ENCODE measurements around the gene ARL2BP. TPM values are rescaled to one million over a fixed set of nuclear protein-coding genes. Genes with fewer than 3 reads are reported as not detected.
A peak's percentile ranks its signal among the peaks of the same experiment; 100 is the strongest.

ARL2BP gene
- total and polyA plus RNA-seq, 9 of the 15 experiments (the other 6 are each of a cell fraction or from before 2014, with no cell fraction given): 16.7 to 41.8 (median 27.2) TPM

GRCh38 chr16:57244767-57245471 is at the start of gene ARL2BP (continued):
- TF ChIP-seq SMARCC2 (IDR thresholded peaks at IDR 0.05; ENCODE audit: low read depth) (no peak), ZNF174 (CRISPR knock-in tag; IDR thresholded peaks at IDR 0.05) (no peak), ZNF232 (CRISPR knock-in tag; IDR thresholded peaks at IDR 0.05) (no peak), MEIS2 (IDR thresholded peaks at IDR 0.05; ENCODE audit: partially characterized antibody) (peak; percentile 77), TAF1 (IDR thresholded peaks at IDR 0.05; ENCODE audit: control insufficient read depth, extremely low read depth, insufficient read depth, low read length, severe bottlenecking) (peak; percentile 59), KHSRP (IDR thresholded peaks at IDR 0.05) (no peak), ZFP30 (CRISPR knock-in tag; IDR thresholded peaks at IDR 0.05; ENCODE audit: borderline replicate concordance) (no peak), ZNF143 (CRISPR knock-in tag; IDR thresholded peaks at IDR 0.05) (no peak), CBX5 (IDR thresholded peaks at IDR 0.05; ENCODE audit: borderline replicate concordance, low read depth) (no peak), PTBP1 (IDR thresholded peaks at IDR 0.05; ENCODE audit: low read depth, low read length) (no peak), ZNF583 (CRISPR knock-in tag; IDR thresholded peaks at IDR 0.05) (no peak), EHMT2 (IDR thresholded peaks at IDR 0.05) (no peak), ZMIZ1 (IDR thresholded peaks at IDR 0.05; ENCODE audit: low read depth in 2 of 2, low read length in 2 of 2) (no peak), BRCA1 (IDR thresholded peaks at IDR 0.05) (no peak), BRCA1 (CRISPR knock-in tag; IDR thresholded peaks at IDR 0.05) (no peak), ZNF586 (CRISPR knock-in tag; conservative IDR thresholded peaks at IDR 0.05) (no peak), KLF1 (tag; IDR thresholded peaks at IDR 0.05) (peak; percentile 87; the same call in 1 of the 2 replicates), JUN (IDR thresholded peaks at IDR 0.05; ENCODE audit: borderline replicate concordance, low read depth, low read length) (peak; percentile 4; the same call in 1 of the 2 replicates), JUN (CRISPR knock-in tag; IDR thresholded peaks at IDR 0.05; ENCODE audit: borderline replicate concordance) (no peak), ZNF79 (CRISPR knock-in tag; IDR thresholded peaks at IDR 0.05; ENCODE audit: low read depth) (no peak), ZNF551 (CRISPR knock-in tag; IDR thresholded peaks at IDR 0.05) (no peak), NFATC3 (IDR thresholded peaks at IDR 0.05) (no peak), SREBF2 (CRISPR knock-in tag; IDR thresholded peaks at IDR 0.05) (no peak), KLF10 (CRISPR knock-in tag; IDR thresholded peaks at IDR 0.05) (no peak), FUS (optimal IDR thresholded peaks at IDR 0.05; ENCODE audit: low read depth, low read length) (peak; percentile 32), SRSF7 (optimal IDR thresholded peaks at IDR 0.05; ENCODE audit: low read depth, low read length) (no peak), FOXJ2 (tag; IDR thresholded peaks at IDR 0.05) (no peak), MED1 (CRISPR knock-in tag; IDR thresholded peaks at IDR 0.05; ENCODE audit: borderline replicate concordance) (no peak), THAP7 (CRISPR knock-in tag; IDR thresholded peaks at IDR 0.05) (no peak), ZNF146 (CRISPR knock-in tag; IDR thresholded peaks at IDR 0.05; ENCODE audit: unreplicated experiment) (no peak)

Measured in K562 (cell line).